Embryonic facial prominence (tissue), 1 donor: Measurements from ENCODE around the gene CBX2.

ENCODE experiments used
- DNase-seq: peaks from one replicate; pipeline ENCODE4 v3.0.0-alpha.2; 2016; ENCODE audit errors: extremely low spot score

Gene CBX2

DNA sequence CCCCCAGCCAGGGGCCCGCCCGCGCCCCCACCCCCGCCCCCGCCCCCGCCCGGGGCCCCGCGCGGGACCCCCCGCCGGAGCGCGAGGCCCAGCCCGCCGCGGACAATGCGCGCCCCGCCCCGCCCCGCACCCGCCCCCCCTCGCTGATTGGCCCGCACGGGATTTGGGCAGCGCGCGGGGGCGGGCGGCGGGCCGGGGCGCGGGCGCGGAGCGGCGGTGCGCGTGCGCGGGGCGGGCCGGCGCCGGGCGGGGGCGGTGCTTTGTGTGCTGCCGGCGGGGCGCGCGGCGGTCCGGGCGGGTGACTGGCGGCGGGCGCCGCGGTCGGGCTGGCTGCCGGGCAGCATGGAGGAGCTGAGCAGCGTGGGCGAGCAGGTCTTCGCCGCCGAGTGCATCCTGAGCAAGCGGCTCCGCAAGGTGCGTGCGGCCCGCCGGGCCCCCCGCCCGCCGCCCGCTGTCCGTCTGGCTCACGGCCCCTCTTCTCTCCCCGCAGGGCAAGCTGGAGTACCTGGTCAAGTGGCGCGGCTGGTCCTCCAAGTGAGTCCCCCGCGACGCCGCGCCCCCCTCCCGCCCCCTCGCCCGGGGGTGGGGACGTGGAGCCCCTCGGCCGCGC lies at the start of gene CBX2:
CBX2 (plus strand) TSS at position 255 of the 610 bp plus-strand sequence; CDS start at position 343, 88 bp downstream.
- DNase-seq: no peak

DNA sequence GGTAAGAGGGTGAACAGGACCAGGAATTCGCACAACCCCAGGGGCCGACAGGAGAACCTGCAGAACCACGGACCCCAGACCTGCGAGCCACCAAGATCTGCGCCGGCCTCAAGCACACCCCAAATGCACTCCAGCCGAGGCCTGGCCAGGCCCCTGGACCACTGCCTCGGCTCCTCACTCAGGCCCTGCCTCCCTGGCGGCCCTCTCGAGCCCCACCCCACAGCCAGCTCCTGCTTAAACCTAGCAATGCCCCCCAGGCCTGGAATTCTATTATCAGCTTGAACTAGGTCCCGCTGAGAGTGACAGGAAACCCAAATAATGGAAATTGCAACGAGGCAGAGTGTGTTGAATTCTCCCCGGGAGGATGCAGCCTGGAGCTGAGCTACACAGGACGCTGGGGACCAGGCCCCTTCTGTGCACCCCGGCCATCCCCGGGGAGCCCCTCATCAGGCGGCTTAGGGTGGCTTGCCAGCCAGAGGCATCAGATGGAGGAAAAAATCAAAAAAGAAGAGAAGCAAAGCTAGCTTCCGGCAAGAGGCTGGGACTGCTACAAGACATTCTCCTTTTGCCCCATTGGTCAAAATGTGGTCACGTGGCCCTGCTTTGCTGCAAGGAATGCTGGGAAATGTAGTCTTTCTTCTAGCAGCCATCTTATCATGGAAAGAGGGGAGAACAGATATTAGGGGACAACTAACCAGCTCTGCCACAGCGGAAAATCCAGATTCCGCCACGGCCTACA lies 49.6 kb upstream of the CBX2 start:
- peak; percentile 90 for DNase-seq

DNA sequence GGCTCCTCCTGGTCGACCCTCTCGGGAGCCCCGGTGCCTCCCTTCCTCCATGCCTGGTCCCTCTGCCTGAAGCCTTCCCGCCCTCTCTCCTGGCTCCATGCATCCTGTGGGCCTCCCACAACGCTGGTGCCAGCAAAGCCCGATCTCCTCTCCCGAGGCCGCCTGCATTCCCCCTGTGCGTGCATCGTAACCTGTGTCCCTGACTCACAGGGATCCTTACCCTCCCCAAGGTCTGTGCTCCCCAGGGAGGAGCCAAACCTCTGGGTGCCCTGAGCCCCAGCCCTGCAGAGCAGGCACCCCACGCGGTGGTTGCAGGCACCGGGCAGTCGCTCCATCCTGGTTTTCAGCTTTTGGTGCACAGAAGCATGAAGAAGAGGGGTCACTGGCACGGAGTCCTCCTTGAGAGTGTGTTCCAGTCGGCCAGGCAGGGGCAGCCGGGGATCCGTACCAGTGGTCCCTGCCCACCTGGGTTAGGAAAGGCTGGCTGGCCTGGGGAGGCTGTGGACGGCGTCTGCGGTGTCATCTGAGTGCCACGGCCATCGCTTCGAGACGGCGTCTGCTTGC lies 49.0 kb upstream of the CBX2 start:
- no peak for DNase-seq

DNA sequence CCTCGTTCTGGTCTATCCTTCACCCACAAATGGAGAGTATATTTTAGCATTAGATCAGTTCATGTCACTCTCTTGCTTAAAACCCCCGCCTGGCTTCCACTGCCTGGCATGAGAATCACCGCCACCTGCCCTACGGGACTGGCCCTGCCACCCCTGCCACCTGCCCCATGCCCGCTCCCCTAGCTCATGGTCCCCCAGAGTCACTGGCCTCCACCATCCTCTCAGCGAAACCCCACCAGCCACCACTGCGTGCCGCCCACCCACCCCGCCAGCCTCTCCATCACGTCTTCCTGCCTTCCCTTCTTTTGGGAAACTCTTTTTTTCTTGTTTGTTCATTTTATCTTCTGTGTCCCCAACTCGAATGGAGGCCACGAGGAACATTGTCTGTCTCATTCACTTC lies 48.2 kb upstream of the CBX2 start:
- no peak for DNase-seq

DNA sequence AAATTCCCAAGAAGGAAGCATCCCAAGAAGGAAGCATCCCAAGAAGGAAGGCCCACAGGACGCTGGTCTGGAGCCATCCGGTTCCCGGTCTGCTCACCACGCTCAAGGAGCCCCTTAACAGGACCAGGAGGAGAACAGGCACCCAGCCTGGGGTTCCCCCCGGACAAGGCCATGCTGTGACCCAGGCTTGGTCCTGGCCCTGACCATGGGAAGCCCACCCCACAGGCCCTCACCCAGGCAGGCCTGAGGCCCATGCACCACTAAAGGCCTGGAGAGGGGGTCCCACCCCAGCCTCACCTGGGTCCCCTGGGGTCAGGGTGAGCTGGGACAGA lies 47.5 kb upstream of the CBX2 start:
- no peak for DNase-seq

DNA sequence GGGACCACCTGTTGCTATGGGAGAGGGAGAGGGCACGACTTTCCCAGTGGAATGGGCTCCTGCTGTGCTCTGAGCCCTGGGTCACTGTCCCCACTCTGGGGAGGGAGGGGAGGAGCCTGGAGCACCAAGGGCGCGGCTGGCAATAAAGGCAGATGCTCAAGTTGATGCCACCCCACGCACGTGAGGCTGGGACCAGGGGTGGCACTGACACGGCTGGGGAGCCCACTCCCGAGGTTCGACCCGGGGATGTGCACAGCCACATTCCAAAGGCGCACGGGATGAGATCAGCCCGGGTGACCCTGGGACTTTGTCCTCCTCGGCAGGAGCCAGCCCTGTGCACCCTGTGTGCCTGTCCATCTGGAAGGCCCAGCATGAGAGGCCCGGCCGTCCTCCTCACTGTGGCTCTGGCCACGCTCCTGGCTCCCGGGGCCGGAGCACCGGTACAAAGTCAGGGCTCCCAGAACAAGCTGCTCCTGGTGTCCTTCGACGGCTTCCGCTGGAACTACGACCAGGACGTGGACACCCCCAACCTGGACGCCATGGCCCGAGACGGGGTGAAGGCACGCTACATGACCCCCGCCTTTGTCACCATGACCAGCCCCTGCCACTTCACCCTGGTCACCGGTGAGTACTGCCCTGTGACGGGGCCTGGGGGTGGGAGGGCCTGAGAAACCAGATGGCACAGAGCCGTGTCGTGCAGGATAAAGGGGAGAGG lies 47.0 kb upstream of the CBX2 start, which contains the start of gene ENPP7:
ENPP7 (plus strand) TSS at position 175 of the 715 bp plus-strand sequence; CDS start at position 372, 197 bp downstream.
- DNase-seq: no peak

DNA sequence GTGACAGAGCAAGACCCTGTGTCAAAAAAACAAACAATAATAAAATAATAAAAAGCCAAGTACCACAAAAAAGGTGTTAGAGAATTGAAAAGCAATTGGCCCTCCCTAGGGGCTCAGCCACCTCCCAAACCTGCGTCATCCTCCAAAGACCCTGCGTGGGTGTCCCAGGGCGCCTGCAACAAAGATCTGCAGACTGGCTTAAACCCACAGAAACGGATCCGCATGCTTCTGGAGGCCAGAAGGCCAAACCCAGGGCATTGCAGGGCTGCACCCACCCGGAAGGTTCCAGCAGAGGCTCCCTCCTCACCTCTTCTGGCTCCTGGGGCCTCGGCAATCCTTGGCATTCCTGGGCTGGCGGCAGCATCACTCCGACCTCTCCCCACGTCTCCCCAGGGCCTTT lies 45.7 kb upstream of the CBX2 start:
- DNase-seq: no peak

DNA sequence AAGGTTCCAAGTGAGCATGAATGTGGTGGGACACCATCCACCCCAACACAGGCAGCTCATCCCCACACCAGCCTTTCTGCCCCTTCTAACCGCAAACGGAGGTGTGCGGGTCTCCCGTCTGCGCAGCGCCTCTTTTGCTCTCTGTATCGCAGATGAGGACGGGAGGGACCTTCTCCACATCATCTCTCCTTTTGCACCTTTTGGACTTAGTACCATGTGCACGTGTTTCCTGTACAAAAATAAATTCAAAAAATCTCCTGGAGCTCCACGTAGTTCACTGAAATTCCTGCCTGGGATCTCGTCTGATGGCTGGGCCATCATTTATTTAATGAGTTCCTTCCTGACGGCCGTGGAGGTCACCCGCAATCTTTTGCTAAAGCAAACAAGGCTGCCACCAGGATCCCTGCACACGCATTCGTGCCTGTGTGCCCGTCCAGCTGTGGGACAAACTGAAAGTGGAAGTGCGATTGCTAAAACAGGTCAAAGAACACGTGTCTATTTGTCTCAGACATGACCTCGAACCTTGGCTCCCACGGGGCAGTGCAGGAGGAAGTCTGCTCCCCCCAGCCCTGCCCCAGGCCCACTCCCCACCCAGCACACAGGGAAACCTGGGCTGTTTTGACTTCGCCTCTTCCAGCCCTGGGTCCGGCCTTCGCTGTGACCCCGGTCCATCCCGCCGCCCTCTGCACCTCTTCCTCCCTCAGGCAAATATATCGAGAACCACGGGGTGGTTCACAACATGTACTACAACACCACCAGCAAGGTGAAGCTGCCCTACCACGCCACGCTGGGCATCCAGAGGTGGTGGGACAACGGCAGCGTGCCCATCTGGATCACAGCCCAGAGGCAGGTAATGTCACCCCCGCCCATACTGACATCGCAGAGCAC lies 44.9 kb upstream of the CBX2 start:
- DNase-seq: no peak

DNA sequence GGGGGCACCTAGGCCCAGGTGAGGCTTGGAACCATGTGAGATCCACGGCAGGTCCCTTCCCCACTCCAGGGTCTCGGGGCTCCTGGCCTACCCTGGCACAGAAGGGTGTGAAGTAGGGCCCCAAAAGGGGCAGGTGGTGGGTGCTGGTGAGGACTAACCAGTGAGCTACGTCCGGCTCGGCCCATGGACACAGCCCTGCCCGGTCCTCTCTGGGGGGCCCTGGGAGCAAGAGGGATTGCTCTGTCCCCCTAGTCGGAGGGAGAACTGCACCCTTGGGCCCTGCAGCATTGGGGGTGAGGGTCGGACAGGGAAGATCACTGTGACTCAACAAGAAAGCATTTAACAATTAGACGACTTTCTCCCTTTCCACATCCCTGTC lies 44.3 kb upstream of the CBX2 start:
- no peak for DNase-seq

DNA sequence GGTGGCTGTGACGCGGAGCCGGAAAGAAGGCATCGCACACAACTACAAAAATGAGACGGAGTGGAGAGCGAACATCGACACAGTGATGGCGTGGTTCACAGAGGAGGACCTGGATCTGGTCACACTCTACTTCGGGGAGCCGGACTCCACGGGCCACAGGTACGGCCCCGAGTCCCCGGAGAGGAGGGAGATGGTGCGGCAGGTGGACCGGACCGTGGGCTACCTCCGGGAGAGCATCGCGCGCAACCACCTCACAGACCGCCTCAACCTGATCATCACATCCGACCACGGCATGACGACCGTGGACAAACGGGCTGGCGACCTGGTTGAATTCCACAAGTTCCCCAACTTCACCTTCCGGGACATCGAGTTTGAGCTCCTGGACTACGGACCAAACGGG lies 42.9 kb upstream of the CBX2 start:
- DNase-seq: no peak

DNA sequence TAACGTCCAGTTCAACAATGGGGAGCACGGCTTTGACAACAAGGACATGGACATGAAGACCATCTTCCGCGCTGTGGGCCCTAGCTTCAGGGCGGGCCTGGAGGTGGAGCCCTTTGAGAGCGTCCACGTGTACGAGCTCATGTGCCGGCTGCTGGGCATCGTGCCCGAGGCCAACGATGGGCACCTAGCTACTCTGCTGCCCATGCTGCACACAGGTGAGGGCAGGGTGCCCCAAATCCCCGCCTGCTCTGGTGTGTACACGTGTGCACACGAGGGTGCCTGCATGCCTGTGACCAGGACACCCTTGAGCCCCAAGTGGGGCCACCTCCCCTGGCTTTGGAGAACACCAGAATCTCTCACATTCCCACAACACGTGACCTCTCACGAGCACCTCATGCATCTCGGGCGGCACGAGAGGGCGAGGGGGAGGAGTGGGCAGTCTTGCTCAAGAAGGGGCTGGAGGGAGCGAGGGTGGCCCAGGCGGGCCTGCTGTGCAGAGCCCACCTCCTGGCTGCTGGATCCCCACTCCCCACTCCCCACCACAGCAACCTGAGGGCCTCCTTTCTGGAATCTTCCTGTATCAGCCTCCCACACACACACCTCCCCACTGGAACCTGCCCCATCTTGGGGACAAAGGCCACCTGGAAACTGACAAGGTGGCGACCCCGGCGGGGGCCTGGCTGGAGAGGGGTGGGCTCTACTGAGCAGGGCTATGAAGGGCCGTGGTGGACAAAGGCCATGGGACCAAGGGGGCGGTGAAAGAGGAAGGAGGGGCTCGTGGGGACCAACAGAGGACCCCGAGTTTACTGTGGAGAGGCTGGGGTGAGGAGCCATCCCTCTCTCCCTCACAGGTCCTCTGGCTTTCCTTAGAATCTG lies 40.7 kb upstream of the CBX2 start:
- no peak for DNase-seq

DNA sequence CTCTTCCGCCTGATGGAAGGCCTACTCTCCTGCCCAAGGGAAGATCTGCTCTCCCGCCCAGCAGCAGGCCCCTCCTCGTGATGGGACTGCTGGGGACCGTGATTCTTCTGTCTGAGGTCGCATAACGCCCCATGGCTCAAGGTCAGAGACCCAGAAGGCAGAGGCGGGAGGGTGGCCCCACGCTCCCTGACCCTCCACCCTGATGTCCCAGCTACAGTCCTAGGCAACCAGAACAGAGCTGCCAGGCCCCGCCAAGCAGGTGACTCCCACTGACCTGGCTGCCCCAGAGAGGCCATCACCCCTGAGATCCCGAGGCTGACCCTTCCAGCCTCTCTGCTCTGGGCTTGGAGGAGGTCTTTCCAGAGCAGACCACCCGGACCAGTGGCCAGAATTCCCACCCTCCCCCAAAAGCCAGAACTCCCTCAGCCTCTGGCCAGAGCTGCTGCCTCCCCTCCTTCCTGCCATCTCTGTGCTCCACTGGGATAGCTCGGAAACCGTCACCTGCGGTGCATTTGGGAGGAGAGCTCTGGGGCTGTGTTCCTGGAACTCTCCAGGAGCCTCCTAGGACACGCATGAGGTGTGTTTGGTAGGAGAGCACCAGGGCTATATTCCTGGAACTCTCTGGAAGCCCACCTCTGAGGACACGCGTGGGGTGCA lies 39.9 kb upstream of the CBX2 start:
- DNase-seq: no peak

DNA sequence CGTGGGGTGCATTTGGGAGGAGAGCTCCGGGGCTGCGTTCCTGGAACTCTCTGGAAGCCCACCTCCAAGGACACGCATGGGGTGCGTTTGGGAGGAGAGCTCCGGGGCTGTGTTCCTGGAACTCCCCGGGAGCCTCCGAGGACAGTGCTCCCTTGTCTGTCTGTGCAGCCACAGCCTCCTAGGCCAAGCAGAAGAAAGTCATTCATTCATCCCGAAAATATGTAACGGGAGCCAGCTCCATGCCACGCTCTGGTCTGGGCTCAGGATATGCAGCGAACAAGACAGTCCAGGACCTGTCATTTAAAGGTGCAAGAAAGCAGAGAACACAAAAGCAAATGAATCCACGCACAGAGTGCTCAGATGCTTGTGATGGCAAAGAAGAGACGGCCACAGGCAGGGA lies 39.3 kb upstream of the CBX2 start:
- DNase-seq: no peak

DNA sequence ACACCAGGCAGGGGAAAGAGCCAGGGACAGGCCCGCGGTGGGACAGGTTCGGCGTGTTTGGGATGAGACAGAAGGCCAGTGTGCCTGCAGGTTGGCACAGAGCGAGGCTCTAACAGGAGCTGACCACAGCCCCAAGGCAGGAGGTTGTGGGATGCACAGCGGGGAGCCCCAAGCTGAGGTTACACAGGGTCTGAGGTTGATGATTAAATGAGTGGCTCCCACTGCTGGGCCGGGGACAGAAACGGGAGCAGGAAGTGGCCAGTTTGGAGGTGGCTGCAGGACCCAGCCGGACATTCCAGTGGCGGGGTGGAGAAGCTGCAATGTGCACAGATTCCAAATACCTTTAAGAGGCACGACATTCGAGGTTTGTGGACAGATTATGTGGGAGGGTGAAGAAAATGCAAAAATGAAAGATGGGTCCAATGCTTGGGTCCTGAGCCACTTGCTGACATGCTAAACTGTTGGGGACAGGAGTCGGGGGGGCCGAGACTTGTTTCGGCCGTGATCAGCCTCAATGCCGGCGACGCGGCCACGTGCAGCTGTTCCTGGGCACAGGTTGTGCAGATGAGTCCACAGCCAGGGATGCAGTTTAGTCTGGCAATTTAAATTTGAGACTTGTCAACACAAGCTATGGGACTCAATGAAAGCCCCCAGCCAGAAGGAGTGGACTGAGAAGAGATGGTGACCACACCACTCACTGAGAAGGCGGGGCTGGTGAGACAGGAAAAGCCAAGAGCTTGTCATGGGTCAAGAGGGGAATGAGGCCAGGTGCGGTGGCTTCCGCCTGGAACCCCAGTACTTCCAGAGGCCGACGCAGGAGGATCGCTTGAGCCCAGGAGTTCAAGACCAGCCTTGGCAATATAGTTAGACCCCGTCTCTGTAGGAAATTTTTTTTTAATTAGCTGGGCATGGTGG lies 38.5 kb upstream of the CBX2 start:
- DNase-seq: no peak

DNA sequence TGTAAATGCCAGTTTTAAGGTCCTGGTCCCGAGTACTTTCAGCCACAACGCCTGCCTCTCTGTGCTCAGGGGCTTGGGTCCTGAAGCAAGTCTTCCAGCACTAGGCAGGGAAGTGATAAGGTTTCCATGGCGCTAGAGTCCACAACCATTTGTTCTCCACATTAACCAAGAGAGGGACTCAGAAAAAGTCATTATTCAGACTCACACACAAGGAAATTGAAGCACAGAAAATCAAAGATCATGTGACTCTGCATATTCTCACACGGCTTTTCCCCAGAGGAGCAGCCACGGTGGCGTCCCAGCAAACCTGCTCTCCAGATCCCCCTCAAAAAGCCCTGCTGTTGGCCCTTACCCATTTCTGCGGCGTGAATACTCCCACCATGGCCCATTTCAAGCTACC lies 37.5 kb upstream of the CBX2 start:
- no peak for DNase-seq

DNA sequence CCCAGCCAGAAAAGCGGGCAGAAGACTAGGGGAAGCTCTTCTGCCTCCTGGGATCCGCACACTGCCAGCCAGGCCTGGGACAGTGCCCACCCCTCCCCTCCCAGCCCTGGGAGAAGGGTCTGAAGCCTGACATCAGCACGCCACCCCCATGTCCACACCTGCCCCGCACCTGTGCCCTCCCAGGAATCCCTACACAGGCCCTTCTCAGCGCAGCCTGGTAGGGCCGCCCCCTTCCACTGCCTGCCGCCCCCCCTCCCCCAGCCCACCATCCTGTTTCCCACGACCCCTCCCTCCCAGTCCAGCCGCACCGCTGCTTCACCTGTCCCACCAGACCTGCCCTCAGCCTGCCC lies 36.6 kb upstream of the CBX2 start:
- no peak for DNase-seq

DNA sequence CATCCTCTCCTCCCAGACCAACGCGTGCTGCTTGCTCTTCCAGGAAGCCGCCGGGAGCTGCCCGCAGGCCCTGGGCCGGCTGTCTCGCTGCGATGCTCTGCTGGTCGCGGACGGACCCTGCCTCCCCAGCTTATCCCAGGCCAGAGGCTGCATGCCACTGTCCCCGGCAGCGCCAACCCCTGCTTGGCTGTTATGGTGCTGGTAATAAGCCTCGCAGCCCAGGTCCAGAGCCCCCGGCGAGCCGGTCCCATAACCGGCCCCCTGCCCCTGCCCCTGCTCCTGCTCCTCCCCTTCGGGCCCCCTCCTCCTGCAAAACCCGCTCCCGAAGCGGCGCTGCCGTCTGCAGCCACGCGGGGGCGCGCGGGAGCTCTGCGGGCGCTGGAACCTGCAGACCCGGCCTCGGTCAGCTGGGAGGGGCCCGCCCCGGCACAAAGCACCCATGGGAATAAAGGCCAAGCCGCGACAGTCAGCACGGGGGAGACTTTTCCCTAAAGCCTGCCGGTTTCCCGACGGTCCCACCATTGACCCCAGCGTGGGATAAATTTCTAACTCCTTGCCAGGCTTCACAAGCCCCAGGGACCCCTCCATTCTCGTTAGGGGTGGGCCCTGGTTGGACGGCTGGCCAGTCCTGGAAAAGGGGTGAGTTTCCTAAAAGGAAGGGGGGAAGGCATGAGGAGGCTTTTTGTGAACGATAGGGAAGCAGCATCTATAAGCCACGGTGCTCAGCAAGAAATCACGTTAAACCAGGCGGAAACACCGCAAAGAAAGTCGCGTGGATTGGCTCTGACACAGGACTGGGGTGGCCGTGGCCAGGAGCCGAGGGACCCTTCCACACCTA lies 36.0 kb upstream of the CBX2 start:
- peak; percentile 34 for DNase-seq

DNA sequence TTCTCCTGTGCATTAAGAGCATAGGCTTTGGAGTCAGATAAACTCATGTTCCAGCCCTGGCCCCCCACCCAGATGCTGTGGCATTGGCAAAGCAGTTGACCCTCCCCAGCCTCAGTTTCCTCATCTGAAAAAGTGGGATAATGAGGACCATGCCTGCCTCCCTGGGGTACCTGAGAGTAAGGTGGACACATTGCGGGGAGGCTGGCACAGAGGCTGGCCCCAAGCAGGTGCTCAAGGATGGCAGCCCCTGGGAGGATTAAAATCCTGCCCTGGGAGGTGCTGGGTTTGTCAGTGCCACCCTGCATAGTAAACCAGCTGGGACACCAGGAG lies 35.4 kb upstream of the CBX2 start:
- no peak for DNase-seq
